GM18505 (cell line): Measurements from ENCODE around the gene C1QTNF4.

Experiments used
- ATAC-seq: cut with Tn5 transposase; IDR thresholded peaks from one replicate; pipeline ENCODE4 v1.9.1; 2021; ENCODE audit not compliant: unreplicated experiment
- POLR2A ChIP-seq: IDR thresholded peaks from 4 replicates; pipeline ENCODE4 v1.6.1; 2011; ENCODE audit warnings: borderline replicate concordance; ENCODE audit not compliant: insufficient read depth, insufficient read length; ENCODE audit errors: extremely low read depth

Gene C1QTNF4

GRCh38 chr11:47609675-47610074, 15.5 kb upstream of the C1QTNF4 start:
- no peak for TF ChIP-seq POLR2A
- no peak for ATAC-seq

- no peak for ATAC-seq
- no peak for TF ChIP-seq POLR2A
These were observed 13.2 kb upstream of the C1QTNF4 start for GRCh38 chr11:47607380-47607779.

GRCh38 chr11:47606731-47607130, 12.5 kb upstream of the C1QTNF4 start:
- no peak for TF ChIP-seq POLR2A
- no peak for ATAC-seq

- TF ChIP-seq POLR2A, result no peak
- ATAC-seq, result no peak
These were observed 11.7 kb upstream of the C1QTNF4 start for GRCh38 chr11:47605921-47606320.

GRCh38 chr11:47603295-47603694, 9.1 kb upstream of the C1QTNF4 start:
- ATAC-seq, result no peak
- no peak for TF ChIP-seq POLR2A

GRCh38 chr11:47599902-47600301, 5.7 kb upstream of the C1QTNF4 start:
- no peak for ATAC-seq
- no peak for TF ChIP-seq POLR2A

GRCh38 chr11:47595967-47596366, 1.8 kb upstream of the C1QTNF4 start:
- ATAC-seq, result no peak
- TF ChIP-seq POLR2A, result no peak

- no peak for TF ChIP-seq POLR2A
- no peak for ATAC-seq
These were observed 818 bp upstream of the C1QTNF4 start for GRCh38 chr11:47595029-47595428.

- no peak for TF ChIP-seq POLR2A
- ATAC-seq, result no peak
These were observed 698 bp downstream of the C1QTNF4 start for GRCh38 chr11:47593492-47593933.

GRCh38 chr11:47592970-47593369, 1.2 kb downstream of the C1QTNF4 start:
- no peak for ATAC-seq
- TF ChIP-seq POLR2A, result no peak

- no peak for ATAC-seq
- TF ChIP-seq POLR2A, result no peak
These were observed 2.0 kb downstream of the C1QTNF4 start for GRCh38 chr11:47592251-47592650.

GRCh38 chr11:47591764-47592163, 2.4 kb downstream of the C1QTNF4 start:
- TF ChIP-seq POLR2A, result no peak
- ATAC-seq, result no peak

GRCh38 chr11:47589977-47590861, 4.0 kb downstream of the C1QTNF4 start:
- no peak for TF ChIP-seq POLR2A
- ATAC-seq, result no peak

- no peak for ATAC-seq
- TF ChIP-seq POLR2A, result no peak
These were observed 4.6 kb downstream of the C1QTNF4 start for GRCh38 chr11:47589584-47589976.
